Mammary epithelial cell (primary cell): ENCODE results near the gene TMEM91.
A peak's percentile ranks its signal among the peaks of the same experiment; 100 is the strongest.

ENCODE experiments used
- CTCF ChIP-seq, 2 donors: IDR thresholded peaks in 1 of 2; conservative IDR thresholded peaks in 1 of 2; 2 replicates each; pipeline ENCODE4 v1.5.1; 2011 to 2012; ENCODE audit warnings: inconsistent platforms in 2 of 2, low read length in 2 of 2, mild to moderate bottlenecking in 2 of 2, control low read depth in 1 of 2, low read depth in 1 of 2; ENCODE audit not compliant: insufficient read depth in 1 of 2; ENCODE audit errors: extremely low read depth in 1 of 2
- EZH2 ChIP-seq: IDR thresholded peaks from 2 replicates; pipeline ENCODE4 v1.6.1; 2012; ENCODE audit warnings: low read length, inconsistent platforms, borderline replicate concordance

- TF ChIP-seq CTCF (conservative IDR thresholded peaks at IDR 0.05 in 1 of 2, IDR thresholded peaks at IDR 0.05 in 1 of 2; ENCODE audit: extremely low read depth in 1 of 2, insufficient read depth in 1 of 2, low read depth in 1 of 2, low read length in 2 of 2) (peak in 1 of 2 donors; percentile 38), EZH2 (no peak)
Observed at GRCh38 chr19:41341669-41342490, 34.5 kb upstream of the TMEM91 start.
